ENCODE data around the gene ACLY.

- TF ChIP-seq CTCF (IDR thresholded peaks at IDR 0.05), result no peak
- no peak for TF ChIP-seq POLR2A (IDR thresholded peaks at IDR 0.05)
Observed at GRCh38 chr17:41870627-41871026, 48.1 kb downstream of the ACLY start.
